ENCODE measurements around the gene SLC41A3. TPM values are rescaled to one million over a fixed set of nuclear protein-coding genes. Genes with fewer than 3 reads are reported as not detected.
A peak's percentile ranks its signal among the peaks of the same experiment; 100 is the strongest.

SLC41A3 gene
- total and polyA plus RNA-seq, 11 donors, result 20.9 to 60.1 (median 46.4) TPM

GRCh38 chr3:126033051-126033745 lies 50.7 kb downstream of the SLC41A3 start:
- intact Hi-C loops (cut with DNase I), result no loop called here
- no peaks in the 10 kb centered on the region for H3K4me1 ChIP-seq
- H3K4me3 ChIP-seq, result no peak overlapping the region
- H3K36me3 ChIP-seq, result peaks cover 0 to 53% (median 14%) of the 10 kb centered on the region in 9 donors
- ATAC-seq, result no peak
- TF ChIP-seq POLR2A (IDR thresholded peaks at IDR 0.05), result no peak
- no peak for TF ChIP-seq CTCF (IDR thresholded peaks at IDR 0.05)
- no peaks in the 10 kb centered on the region for H3K27me3 ChIP-seq
- H3K9me3 ChIP-seq, result peaks cover 0 to 6% (median 2%) of the 10 kb centered on the region in 12 donors
- peak in 1 of 5 donors; percentile 6 for DNase-seq
- no peak overlapping the region for H3K27ac ChIP-seq
- WGBS, 4 donors, result 88 to 96% (median 94%) methylated on average over 3 of the region's 3 CpGs

- Histone ChIP-seq H3K36me3 (peaks cover 0 to 56% (median 14%) of the 10 kb centered on the region in 9 donors), H3K4me3 (no peak overlapping the region), H3K27me3 (no peaks in the 10 kb centered on the region), H3K27ac (no peak overlapping the region), H3K9me3 (peaks cover 0 to 15% (median 4%) of the 10 kb centered on the region in 12 donors), H3K4me1 (no peaks in the 10 kb centered on the region)
- TF ChIP-seq POLR2A (IDR thresholded peaks at IDR 0.05) (no peak), CTCF (IDR thresholded peaks at IDR 0.05) (no peak)
- 77 to 88% (median 82%) methylated on average over 9 of the region's 9 CpGs for WGBS, 4 donors
- ATAC-seq (no peak), DNase-seq (peak in 1 of 5 donors; percentile 7)
- intact Hi-C loops (cut with DNase I), result no loop called here
Observed at GRCh38 chr3:126031981-126032471, 51.9 kb downstream of the SLC41A3 start.

- H3K36me3 ChIP-seq, result peaks cover 0 to 62% (median 23%) of the 10 kb centered on the region in 9 donors
- H3K27me3 ChIP-seq, result no peaks in the 10 kb centered on the region
- intact Hi-C loops (cut with DNase I), result no loop called here
- ATAC-seq (no peak), DNase-seq (peak in 1 of 5 donors; percentile 5)
- TF ChIP-seq CTCF (IDR thresholded peaks at IDR 0.05), result no peak
- no peak for TF ChIP-seq POLR2A (IDR thresholded peaks at IDR 0.05)
- H3K4me1 ChIP-seq, result no peaks in the 10 kb centered on the region
- no peak overlapping the region for H3K27ac ChIP-seq
- no peak overlapping the region for H3K4me3 ChIP-seq
- peaks cover 0 to 15% (median 4%) of the 10 kb centered on the region in 12 donors for H3K9me3 ChIP-seq
- WGBS, 4 donors, result 84 to 92% (median 86%) methylated on average over 1 of the region's 1 CpG
Observed at GRCh38 chr3:126030455-126030854, 53.5 kb downstream of the SLC41A3 start.

GRCh38 chr3:126029241-126029640 lies 54.7 kb downstream of the SLC41A3 start:
- DNase-seq (no peak), ATAC-seq (no peak)
- intact Hi-C loops (cut with DNase I), result no loop called here
- H3K27ac ChIP-seq, result no peak overlapping the region
- peaks cover 0 to 15% (median 4%) of the 10 kb centered on the region in 12 donors for H3K9me3 ChIP-seq
- H3K4me3 ChIP-seq, result no peak overlapping the region
- H3K4me1 ChIP-seq, result no peaks in the 10 kb centered on the region
- TF ChIP-seq POLR2A (IDR thresholded peaks at IDR 0.05) (no peak), CTCF (IDR thresholded peaks at IDR 0.05) (no peak)
- H3K27me3 ChIP-seq, result no peaks in the 10 kb centered on the region
- H3K36me3 ChIP-seq, result peaks cover 0 to 64% (median 21%) of the 10 kb centered on the region in 9 donors

All from heart left ventricle (tissue), 16 donors.